HepG2 (cell line): ENCODE measurements around the gene ASPRV1.

Experiments used
- EP300 ChIP-seq, 3 experiments: sonication (generic) in 1 of 3; formaldehyde crosslinking in 1 of 3; IDR thresholded peaks; 2 replicates each; pipeline versions ENCODE4 v1.5.1 to v1.6.1; 2011 to 2020; ENCODE audit warnings: low read depth in 2 of 3, low read length in 2 of 3, borderline replicate concordance in 1 of 3, improper control_type of control experiment in 1 of 3, mild to moderate bottlenecking in 1 of 3, missing genetic modification reagents in 1 of 3, moderate library complexity in 1 of 3
- FOXJ3 ChIP-seq: sonication (generic); formaldehyde crosslinking; IDR thresholded peaks from 2 replicates; pipeline ENCODE4 v1.4.0; 2020; ENCODE audit warnings: missing genetic modification reagents, mild to moderate bottlenecking, borderline replicate concordance
- MXD4 ChIP-seq: IDR thresholded peaks from 2 replicates; pipeline ENCODE4 v1.6.1; 2016; ENCODE audit warnings: mild to moderate bottlenecking, missing biosample characterization, missing genetic modification reagents
- PHB2 ChIP-seq: fragments of 450-650 bp; IDR thresholded peaks from 2 replicates; pipeline ENCODE4 v1.6.1; 2018; ENCODE audit not compliant: partially characterized antibody
- POLR2A ChIP-seq, 2 experiments: IDR thresholded peaks; 2 replicates each; pipeline ENCODE4 v1.6.1; 2011; ENCODE audit warnings: low read depth in 2 of 2, low read length in 2 of 2, mild to moderate bottlenecking in 1 of 2, moderate library complexity in 1 of 2; ENCODE audit not compliant: insufficient read depth in 1 of 2
- POLR2AphosphoS5 ChIP-seq: IDR thresholded peaks from 2 replicates; pipeline ENCODE4 v1.6.1; 2012; ENCODE audit warnings: low read depth, low read length
- REXO4 ChIP-seq: sonication (generic); formaldehyde crosslinking; IDR thresholded peaks from 2 replicates; pipeline ENCODE4 v1.8.0; 2022; ENCODE audit warnings: missing genetic modification reagents, mild to moderate bottlenecking, borderline replicate concordance
- RNF2 ChIP-seq: fragments of 450-650 bp; conservative IDR thresholded peaks from 2 replicates; pipeline ENCODE4 v1.6.1; 2016; ENCODE audit warnings: low read depth
- ZNF253 ChIP-seq: sonication (generic); formaldehyde crosslinking; IDR thresholded peaks from 2 replicates; pipeline ENCODE4 v1.8.0; 2022; ENCODE audit warnings: mild to moderate bottlenecking, missing genetic modification reagents, borderline replicate concordance
- TF ChIP-seq, protein P1 (sequence below): sonication (generic); formaldehyde crosslinking; IDR thresholded peaks from 2 replicates; pipeline ENCODE4 v1.4.0; 2020; ENCODE audit warnings: missing genetic modification reagents, borderline replicate concordance
- TF ChIP-seq, protein P2 (sequence below): sonication (generic); formaldehyde crosslinking; IDR thresholded peaks from 2 replicates; pipeline ENCODE4 v1.5.0; 2020; ENCODE audit warnings: missing genetic modification reagents
- TF ChIP-seq, protein P3 (sequence below): sonication (generic); formaldehyde crosslinking; IDR thresholded peaks from 2 replicates; pipeline ENCODE4 v1.8.0; 2022; ENCODE audit warnings: mild to moderate bottlenecking, missing genetic modification reagents; ENCODE audit not compliant: insufficient replicate concordance
- TF ChIP-seq, protein P4 (sequence below): sonication (generic); formaldehyde crosslinking; IDR thresholded peaks from 2 replicates; pipeline ENCODE4 v1.5.0; 2020; ENCODE audit warnings: mild to moderate bottlenecking, missing genetic modification reagents, moderate library complexity

DNA sequence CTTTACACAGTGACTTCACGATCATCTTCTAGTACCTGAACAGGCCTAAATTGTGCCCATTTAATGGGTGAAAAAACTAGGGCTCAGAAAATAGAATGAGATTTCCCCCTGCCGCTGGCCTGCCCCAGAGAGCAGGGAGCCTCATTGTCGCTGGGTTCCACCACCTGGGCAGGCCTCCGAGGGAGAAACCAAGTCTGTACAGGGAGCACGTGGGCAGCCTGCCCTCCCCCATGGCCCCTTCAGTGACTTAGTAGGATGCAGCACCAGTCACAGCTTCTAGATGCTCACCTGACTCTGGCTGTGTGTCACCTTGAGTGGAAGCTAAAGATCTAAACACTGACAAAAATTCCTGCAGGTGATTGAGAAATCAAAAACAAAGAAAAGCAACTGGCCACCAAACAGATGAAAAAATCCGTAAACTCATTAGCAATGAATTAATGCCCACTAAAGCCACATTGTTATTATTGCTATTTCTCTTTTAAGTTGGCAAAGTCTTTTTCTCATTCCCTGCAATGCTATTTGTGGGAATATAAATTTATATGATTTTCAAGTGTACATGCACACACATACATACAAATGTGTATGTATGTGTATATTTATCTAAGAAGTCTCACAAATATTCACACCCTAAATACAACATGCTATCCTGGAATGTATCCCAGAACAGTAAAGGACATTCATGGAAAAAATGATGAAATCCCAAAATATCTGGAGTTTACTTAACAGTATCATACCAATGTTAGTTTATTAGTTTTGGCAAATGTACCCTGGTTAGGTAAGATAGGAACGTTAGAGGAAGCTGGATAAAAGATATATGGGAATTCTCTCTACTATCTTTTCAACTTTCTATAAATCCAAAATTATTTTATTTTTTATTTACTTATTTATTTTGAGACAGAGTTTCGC lies 18.7 kb upstream of the ASPRV1 start:
- no peak for TF ChIP-seq POLR2A (IDR thresholded peaks at IDR 0.05; ENCODE audit: insufficient read depth in 1 of 2, low read depth in 2 of 2, low read length in 2 of 2)
- no peak for TF ChIP-seq REXO4 (CRISPR knock-in tag)
- no peak for TF ChIP-seq POLR2AphosphoS5
- TF ChIP-seq, protein P1, sequence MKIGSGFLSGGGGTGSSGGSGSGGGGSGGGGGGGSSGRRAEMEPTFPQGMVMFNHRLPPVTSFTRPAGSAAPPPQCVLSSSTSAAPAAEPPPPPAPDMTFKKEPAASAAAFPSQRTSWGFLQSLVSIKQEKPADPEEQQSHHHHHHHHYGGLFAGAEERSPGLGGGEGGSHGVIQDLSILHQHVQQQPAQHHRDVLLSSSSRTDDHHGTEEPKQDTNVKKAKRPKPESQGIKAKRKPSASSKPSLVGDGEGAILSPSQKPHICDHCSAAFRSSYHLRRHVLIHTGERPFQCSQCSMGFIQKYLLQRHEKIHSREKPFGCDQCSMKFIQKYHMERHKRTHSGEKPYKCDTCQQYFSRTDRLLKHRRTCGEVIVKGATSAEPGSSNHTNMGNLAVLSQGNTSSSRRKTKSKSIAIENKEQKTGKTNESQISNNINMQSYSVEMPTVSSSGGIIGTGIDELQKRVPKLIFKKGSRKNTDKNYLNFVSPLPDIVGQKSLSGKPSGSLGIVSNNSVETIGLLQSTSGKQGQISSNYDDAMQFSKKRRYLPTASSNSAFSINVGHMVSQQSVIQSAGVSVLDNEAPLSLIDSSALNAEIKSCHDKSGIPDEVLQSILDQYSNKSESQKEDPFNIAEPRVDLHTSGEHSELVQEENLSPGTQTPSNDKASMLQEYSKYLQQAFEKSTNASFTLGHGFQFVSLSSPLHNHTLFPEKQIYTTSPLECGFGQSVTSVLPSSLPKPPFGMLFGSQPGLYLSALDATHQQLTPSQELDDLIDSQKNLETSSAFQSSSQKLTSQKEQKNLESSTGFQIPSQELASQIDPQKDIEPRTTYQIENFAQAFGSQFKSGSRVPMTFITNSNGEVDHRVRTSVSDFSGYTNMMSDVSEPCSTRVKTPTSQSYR (CRISPR knock-in tag) = no peak
- no peak for TF ChIP-seq RNF2
- no peak for TF ChIP-seq EP300 (IDR thresholded peaks at IDR 0.05; ENCODE audit: low read depth in 2 of 2, low read length in 2 of 2)
- TF ChIP-seq EP300 (CRISPR knock-in tag; IDR thresholded peaks at IDR 0.05; ENCODE audit: borderline replicate concordance) = no peak
- TF ChIP-seq FOXJ3 (CRISPR knock-in tag) = no peak
- TF ChIP-seq, protein P2, sequence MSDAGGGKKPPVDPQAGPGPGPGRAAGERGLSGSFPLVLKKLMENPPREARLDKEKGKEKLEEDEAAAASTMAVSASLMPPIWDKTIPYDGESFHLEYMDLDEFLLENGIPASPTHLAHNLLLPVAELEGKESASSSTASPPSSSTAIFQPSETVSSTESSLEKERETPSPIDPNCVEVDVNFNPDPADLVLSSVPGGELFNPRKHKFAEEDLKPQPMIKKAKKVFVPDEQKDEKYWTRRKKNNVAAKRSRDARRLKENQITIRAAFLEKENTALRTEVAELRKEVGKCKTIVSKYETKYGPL (CRISPR knock-in tag) = no peak
- TF ChIP-seq, protein P3, sequence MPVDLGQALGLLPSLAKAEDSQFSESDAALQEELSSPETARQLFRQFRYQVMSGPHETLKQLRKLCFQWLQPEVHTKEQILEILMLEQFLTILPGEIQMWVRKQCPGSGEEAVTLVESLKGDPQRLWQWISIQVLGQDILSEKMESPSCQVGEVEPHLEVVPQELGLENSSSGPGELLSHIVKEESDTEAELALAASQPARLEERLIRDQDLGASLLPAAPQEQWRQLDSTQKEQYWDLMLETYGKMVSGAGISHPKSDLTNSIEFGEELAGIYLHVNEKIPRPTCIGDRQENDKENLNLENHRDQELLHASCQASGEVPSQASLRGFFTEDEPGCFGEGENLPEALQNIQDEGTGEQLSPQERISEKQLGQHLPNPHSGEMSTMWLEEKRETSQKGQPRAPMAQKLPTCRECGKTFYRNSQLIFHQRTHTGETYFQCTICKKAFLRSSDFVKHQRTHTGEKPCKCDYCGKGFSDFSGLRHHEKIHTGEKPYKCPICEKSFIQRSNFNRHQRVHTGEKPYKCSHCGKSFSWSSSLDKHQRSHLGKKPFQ (CRISPR knock-in tag) = no peak
- TF ChIP-seq PHB2 = no peak
- no peak for TF ChIP-seq MXD4 (CRISPR knock-in tag)
- TF ChIP-seq, protein P4, sequence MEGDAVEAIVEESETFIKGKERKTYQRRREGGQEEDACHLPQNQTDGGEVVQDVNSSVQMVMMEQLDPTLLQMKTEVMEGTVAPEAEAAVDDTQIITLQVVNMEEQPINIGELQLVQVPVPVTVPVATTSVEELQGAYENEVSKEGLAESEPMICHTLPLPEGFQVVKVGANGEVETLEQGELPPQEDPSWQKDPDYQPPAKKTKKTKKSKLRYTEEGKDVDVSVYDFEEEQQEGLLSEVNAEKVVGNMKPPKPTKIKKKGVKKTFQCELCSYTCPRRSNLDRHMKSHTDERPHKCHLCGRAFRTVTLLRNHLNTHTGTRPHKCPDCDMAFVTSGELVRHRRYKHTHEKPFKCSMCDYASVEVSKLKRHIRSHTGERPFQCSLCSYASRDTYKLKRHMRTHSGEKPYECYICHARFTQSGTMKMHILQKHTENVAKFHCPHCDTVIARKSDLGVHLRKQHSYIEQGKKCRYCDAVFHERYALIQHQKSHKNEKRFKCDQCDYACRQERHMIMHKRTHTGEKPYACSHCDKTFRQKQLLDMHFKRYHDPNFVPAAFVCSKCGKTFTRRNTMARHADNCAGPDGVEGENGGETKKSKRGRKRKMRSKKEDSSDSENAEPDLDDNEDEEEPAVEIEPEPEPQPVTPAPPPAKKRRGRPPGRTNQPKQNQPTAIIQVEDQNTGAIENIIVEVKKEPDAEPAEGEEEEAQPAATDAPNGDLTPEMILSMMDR (CRISPR knock-in tag) = no peak
- no peak for TF ChIP-seq ZNF253
